Nephron progenitor cell (in vitro differentiated cells): ENCODE data around the gene A4GALT.
A peak's percentile ranks its signal among the peaks of the same experiment; 100 is the strongest.

Experiments used
- DNase-seq: peaks from one replicate; pipeline ENCODE4 v3.0.0; 2021
- H3K27ac Mint-ChIP-seq: 2 replicates; pipeline ENCODE4 v1.8.0; 2021; ENCODE audit warnings: mild to moderate bottlenecking, moderate library complexity, mixed read lengths
- H3K27me3 Mint-ChIP-seq: 2 replicates; pipeline ENCODE4 v1.8.0; 2021; ENCODE audit warnings: mild to moderate bottlenecking, low read depth, mixed read lengths; ENCODE audit not compliant: poor library complexity
- H3K36me3 Mint-ChIP-seq: 2 replicates; pipeline ENCODE4 v1.8.0; 2021; ENCODE audit warnings: low read depth, mixed read lengths
- H3K4me1 Mint-ChIP-seq: 2 replicates; pipeline ENCODE4 v1.8.0; 2021; ENCODE audit warnings: mixed read lengths
- H3K4me3 Mint-ChIP-seq: 2 replicates; pipeline ENCODE4 v1.8.0; 2021; ENCODE audit warnings: mild to moderate bottlenecking, moderate library complexity, mixed read lengths
- H3K9me3 Mint-ChIP-seq: 2 replicates; pipeline ENCODE4 v1.8.0; 2021; ENCODE audit warnings: mild to moderate bottlenecking, moderate library complexity, mixed read lengths
- TF ChIP-seq, protein P1 (sequence below): fragments of 200-600 bp; sonication (generic); IDR thresholded peaks from 2 replicates; pipeline ENCODE4 v1.5.0; 2021; ENCODE audit warnings: antibody characterized with exemption

A4GALT gene

DNA sequence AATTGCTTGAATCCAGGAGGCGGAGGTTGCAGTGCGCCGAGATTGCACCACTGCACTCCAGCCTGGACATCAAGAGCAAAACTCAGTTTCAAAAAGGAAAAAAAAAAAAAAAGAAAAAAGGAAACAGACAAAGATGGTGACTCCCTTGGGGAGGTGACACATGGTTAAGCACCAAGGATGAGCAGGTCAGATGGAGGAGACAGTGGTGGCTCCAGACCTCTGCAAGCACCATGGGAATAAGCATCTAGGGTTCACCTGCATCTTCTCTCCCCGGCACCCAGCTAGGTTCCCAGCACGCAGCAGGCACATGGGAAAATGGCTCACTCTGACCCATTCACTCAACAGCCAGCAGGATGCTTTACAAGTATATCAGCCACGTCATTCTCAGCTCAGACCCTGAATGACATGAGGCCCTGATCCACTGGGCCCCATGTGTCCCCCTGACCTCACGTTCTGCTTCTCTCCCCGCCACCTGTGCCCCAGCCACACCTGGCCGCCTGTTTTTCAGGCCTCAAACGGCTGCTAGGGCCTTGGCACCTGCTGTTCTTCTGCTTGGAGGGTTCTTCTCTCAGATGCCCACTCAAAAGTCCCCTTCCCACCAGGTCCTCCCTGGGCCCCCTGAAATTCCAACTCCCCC, 24.2 kb downstream of the A4GALT start:
- TF ChIP-seq, protein P1, sequence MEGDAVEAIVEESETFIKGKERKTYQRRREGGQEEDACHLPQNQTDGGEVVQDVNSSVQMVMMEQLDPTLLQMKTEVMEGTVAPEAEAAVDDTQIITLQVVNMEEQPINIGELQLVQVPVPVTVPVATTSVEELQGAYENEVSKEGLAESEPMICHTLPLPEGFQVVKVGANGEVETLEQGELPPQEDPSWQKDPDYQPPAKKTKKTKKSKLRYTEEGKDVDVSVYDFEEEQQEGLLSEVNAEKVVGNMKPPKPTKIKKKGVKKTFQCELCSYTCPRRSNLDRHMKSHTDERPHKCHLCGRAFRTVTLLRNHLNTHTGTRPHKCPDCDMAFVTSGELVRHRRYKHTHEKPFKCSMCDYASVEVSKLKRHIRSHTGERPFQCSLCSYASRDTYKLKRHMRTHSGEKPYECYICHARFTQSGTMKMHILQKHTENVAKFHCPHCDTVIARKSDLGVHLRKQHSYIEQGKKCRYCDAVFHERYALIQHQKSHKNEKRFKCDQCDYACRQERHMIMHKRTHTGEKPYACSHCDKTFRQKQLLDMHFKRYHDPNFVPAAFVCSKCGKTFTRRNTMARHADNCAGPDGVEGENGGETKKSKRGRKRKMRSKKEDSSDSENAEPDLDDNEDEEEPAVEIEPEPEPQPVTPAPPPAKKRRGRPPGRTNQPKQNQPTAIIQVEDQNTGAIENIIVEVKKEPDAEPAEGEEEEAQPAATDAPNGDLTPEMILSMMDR, result no peak
- no peaks in the 10 kb centered on the region for H3K9me3 Mint-ChIP-seq
- H3K27ac Mint-ChIP-seq, result peak overlapping the region; percentile 59
- H3K36me3 Mint-ChIP-seq, result no peaks in the 10 kb centered on the region
- DNase-seq, result no peak
- H3K4me3 Mint-ChIP-seq, result no peak overlapping the region
- peaks cover 32% of the 10 kb centered on the region for H3K4me1 Mint-ChIP-seq
- no peaks in the 10 kb centered on the region for H3K27me3 Mint-ChIP-seq

DNA sequence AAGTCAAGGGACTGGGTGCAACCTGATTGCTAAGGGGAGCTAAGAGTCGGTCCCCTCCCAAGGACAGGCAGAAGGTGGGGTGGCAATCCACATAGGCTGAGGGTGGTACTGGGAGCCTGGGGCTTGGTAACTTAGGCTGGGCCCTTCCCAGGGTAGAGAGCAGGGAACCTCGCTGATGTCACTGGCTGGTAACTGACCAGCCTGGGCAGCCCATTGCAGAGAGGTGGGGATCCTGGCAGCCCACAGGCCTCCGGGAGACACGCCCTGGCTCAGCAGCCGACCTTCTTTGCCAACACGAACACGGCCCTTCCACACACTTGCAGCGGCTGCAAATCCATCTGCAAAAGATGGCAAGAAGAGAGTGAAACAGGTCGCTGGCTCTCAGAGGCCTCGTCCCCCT, 25.4 kb downstream of the A4GALT start:
- Mint-ChIP-seq H3K27ac (no peak overlapping the region), H3K4me3 (no peak overlapping the region), H3K36me3 (no peaks in the 10 kb centered on the region), H3K4me1 (peaks cover 32% of the 10 kb centered on the region), H3K9me3 (no peaks in the 10 kb centered on the region), H3K27me3 (no peaks in the 10 kb centered on the region)
- no peak for DNase-seq
- TF ChIP-seq, protein P1, result no peak

GRCh38 chr22:42693763-42694683, 26.6 kb downstream of the A4GALT start:
- Mint-ChIP-seq H3K9me3 (no peaks in the 10 kb centered on the region), H3K4me1 (peaks cover 37% of the 10 kb centered on the region), H3K27ac (no peak overlapping the region), H3K36me3 (no peaks in the 10 kb centered on the region), H3K4me3 (no peak overlapping the region), H3K27me3 (no peaks in the 10 kb centered on the region)
- no peak for DNase-seq
- TF ChIP-seq, protein P1, result no peak

DNA sequence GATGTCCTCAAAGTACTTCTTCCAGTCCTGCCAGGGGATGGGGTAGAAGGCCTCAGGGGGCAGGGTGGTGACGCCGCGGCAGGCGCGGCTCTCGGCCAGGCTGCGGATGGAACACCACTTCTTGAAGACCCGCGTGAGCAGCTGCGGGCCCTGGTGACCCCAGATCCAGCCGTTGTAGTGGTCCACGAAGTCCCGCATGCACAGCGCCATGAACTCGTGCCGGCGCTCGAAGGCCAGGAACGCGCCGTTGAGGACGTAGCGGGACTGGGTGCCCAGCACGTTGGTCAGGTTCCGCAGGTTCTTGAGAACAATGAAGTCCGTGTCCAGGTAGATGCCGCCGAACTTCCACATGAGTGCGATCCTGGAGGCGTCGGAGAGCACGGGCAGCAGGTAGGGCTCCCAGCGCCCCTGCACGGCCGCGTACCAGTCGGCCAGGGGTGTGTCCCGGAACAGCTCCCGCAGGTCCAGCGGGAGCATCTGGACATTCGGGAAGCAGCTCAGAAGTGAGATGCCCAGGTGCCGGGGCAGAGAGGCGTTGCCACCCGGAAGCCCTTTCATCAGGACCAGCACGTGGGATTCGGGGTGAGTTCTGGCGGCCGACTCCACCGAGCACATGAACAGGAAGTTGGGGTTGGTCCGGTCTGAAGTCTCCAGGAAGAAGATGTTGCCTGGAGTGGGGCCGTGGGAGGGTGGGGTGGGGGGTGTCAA, 27.5 kb downstream of the A4GALT start:
- no peaks in the 10 kb centered on the region for H3K27me3 Mint-ChIP-seq
- no peak for DNase-seq
- H3K27ac Mint-ChIP-seq, result no peak overlapping the region
- H3K4me3 Mint-ChIP-seq, result no peak overlapping the region
- TF ChIP-seq, protein P1, result no peak
- H3K9me3 Mint-ChIP-seq, result no peaks in the 10 kb centered on the region
- no peaks in the 10 kb centered on the region for H3K36me3 Mint-ChIP-seq
- peaks cover 37% of the 10 kb centered on the region for H3K4me1 Mint-ChIP-seq

DNA sequence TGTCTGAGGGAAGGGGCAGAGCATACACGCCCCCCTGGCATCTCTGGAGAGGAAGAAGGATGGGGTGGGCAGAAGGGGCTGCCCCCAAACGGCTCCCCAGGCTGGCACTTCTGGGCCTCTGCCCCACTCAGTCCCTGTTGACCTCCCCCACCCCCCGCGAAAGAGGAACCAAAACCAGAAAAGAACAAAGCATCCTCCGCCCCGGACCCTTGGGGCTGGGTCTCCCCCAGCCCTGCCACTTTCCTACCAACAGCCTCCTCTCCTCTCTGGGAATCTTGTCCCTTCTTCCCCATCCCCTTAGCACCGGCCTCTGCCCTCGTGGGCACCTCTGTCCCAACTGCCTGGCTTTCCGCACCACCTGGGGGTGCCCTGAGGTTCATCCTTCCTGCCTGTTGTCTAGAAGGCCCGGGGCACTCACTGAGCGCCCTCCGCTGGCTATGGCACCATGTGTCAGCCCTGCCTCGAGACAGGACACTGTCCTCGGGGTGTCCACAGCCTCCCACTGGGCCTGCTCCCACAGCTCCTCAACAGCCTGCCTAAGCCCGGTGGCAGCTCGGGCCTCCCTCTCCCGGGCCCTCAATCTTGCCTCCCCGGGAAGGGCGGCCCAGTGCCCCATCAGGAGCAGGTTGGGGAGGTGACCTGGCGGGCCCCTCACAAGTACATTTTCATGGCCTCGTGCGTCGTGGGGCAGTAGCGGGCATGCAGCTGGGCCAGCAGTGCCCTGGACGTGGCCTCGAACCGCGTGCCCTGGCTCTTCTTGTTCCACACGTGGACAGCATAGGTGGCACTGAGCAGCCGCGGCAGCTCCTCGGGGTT, 28.2 kb downstream of the A4GALT start:
- Mint-ChIP-seq H3K36me3 (no peaks in the 10 kb centered on the region), H3K27me3 (no peaks in the 10 kb centered on the region), H3K27ac (no peak overlapping the region), H3K4me1 (peaks cover 42% of the 10 kb centered on the region), H3K9me3 (no peaks in the 10 kb centered on the region), H3K4me3 (no peak overlapping the region)
- DNase-seq, result no peak
- TF ChIP-seq, protein P1, result no peak
